Keratinocyte (primary cell): ENCODE measurements around the gene GAD2. TPM values are rescaled to one million over a fixed set of nuclear protein-coding genes. Genes with fewer than 3 reads are reported as not detected.

ENCODE experiments used
- DNase-seq: peaks from one replicate; pipeline ENCODE4 v3.0.0-alpha.2; 2011; ENCODE audit warnings: low read depth, missing footprints, low spot score
- FAIRE-seq: peaks from 2 replicates; lab custom pipeline; 2011; peaks lifted over from hg19 to GRCh38; lab: Jason Lieb, UNC
- H2AFZ ChIP-seq: 2 replicates; pipeline ENCODE4 v1.6.0; 2012; ENCODE audit warnings: low read length, control low read depth, inconsistent platforms; ENCODE audit not compliant: control insufficient read depth
- H3K27ac ChIP-seq: 2 replicates; pipeline ENCODE4 v1.5.1; 2011; ENCODE audit warnings: low read length; ENCODE audit not compliant: control insufficient read depth, insufficient read depth
- H3K27me3 ChIP-seq: 3 replicates; pipeline ENCODE4 v1.6.0; 2011; ENCODE audit warnings: low read length; ENCODE audit not compliant: control insufficient read depth, insufficient read depth; ENCODE audit errors: extremely low read depth
- H3K36me3 ChIP-seq, 2 experiments: 2 replicates in 1 of 2; 3 replicates in 1 of 2; pipeline ENCODE4 v1.5.1; 2011; ENCODE audit warnings: low read length in 2 of 2, mild to moderate bottlenecking in 1 of 2; ENCODE audit not compliant: control insufficient read depth in 2 of 2, insufficient read depth in 2 of 2; ENCODE audit errors: extremely low read depth in 1 of 2
- H3K4me1 ChIP-seq: 3 replicates; pipeline ENCODE4 v1.5.1; 2011; ENCODE audit warnings: low read length; ENCODE audit not compliant: control insufficient read depth, insufficient read depth; ENCODE audit errors: extremely low read depth
- H3K4me2 ChIP-seq: 3 replicates; pipeline ENCODE4 v1.6.0; 2011; ENCODE audit warnings: low read depth, low read length; ENCODE audit not compliant: control insufficient read depth, insufficient read depth; ENCODE audit errors: extremely low read depth
- H3K4me3 ChIP-seq, 3 experiments: fragments of 200-600 bp in 1 of 3; sonication (generic) in 1 of 3; 2 replicates in 2 of 3; 3 replicates in 1 of 3; pipeline ENCODE4 v1.5.1; 2011 to 2016; ENCODE audit warnings: low read length in 3 of 3, mild to moderate bottlenecking in 3 of 3, control low read depth in 2 of 3, inconsistent platforms in 1 of 3, low read depth in 1 of 3, mixed read lengths in 1 of 3, mixed run types in 1 of 3, moderate library complexity in 1 of 3; ENCODE audit not compliant: control insufficient read depth in 2 of 3, insufficient read depth in 2 of 3; ENCODE audit errors: extremely low read depth in 1 of 3
- H3K79me2 ChIP-seq: 2 replicates; pipeline ENCODE4 v1.6.0; 2012; ENCODE audit warnings: low read length; ENCODE audit not compliant: control insufficient read depth, insufficient read depth
- H3K9ac ChIP-seq: 3 replicates; pipeline ENCODE4 v1.6.0; 2011; ENCODE audit warnings: low read length; ENCODE audit not compliant: control insufficient read depth, insufficient read depth; ENCODE audit errors: extremely low read depth
- H3K9me1 ChIP-seq: 3 replicates; pipeline ENCODE4 v1.6.0; 2011; ENCODE audit warnings: low read length; ENCODE audit not compliant: control insufficient read depth, insufficient read depth; ENCODE audit errors: extremely low read depth
- H3K9me3 ChIP-seq: 2 replicates; pipeline ENCODE4 v1.5.1; 2012; ENCODE audit warnings: low read depth, low read length; ENCODE audit not compliant: control insufficient read depth
- H4K20me1 ChIP-seq: 3 replicates; pipeline ENCODE4 v1.6.0; 2011; ENCODE audit warnings: low read length; ENCODE audit not compliant: control insufficient read depth, insufficient read depth; ENCODE audit errors: extremely low read depth
- CTCF ChIP-seq, 3 experiments: IDR thresholded peaks in 1 of 3; conservative IDR thresholded peaks in 1 of 3; optimal IDR thresholded peaks in 1 of 3; 2 replicates in 2 of 3; 3 replicates in 1 of 3; pipeline versions ENCODE3 to v1.5.1; 2011; ENCODE audit warnings: low read length in 3 of 3, mild to moderate bottlenecking in 3 of 3, moderate library complexity in 2 of 3, control low read depth in 1 of 3, inconsistent platforms in 1 of 3; ENCODE audit not compliant: insufficient read depth in 2 of 3; ENCODE audit errors: extremely low read depth in 1 of 3
- EZH2 ChIP-seq: IDR thresholded peaks from one replicate; pipeline ENCODE4 v1.6.1; 2012; ENCODE audit warnings: inconsistent platforms, mild to moderate bottlenecking, low read length, moderate library complexity
- dilution Hi-C: fragments of 300-500 bp; cut with MboI; formaldehyde crosslinking; loops from one replicate; pipeline ENCODE4 v1.7.0; 2020; ENCODE audit warnings: low sequenced_read_pairs; ENCODE audit not compliant: extremely low pct_ligation_motif_present
- polyA plus RNA-seq, 5 experiments: library from polyadenylated mRNA; depleted of rRNA in 3 of 5; stranded (reverse) in 3 of 5; stranded (forward) in 1 of 5; unstranded in 1 of 5; fragments of >200 nt; gene quantifications; 1 replicate in 1 of 5; 2 replicates in 3 of 5; 3 replicates in 1 of 5; pipeline versions ENCODE4 v1.2.1 to v1.2.3, GENCODE V29; 2011 to 2012; ENCODE audit warnings: missing spikeins in 2 of 5, low read depth in 1 of 5, low replicate concordance in 1 of 5

GAD2 gene
- polyA plus RNA-seq, 1 donor (not counting 4 experiments of a cell fraction or from before 2014, with no cell fraction given), result not detected

GRCh38 chr10:26219676-26220075 lies 3.1 kb downstream of the GAD2 start:
- TF ChIP-seq EZH2 (no peak), CTCF (optimal IDR thresholded peaks at IDR 0.05 in 1 of 3, IDR thresholded peaks at IDR 0.05 in 1 of 3, conservative IDR thresholded peaks at IDR 0.05 in 1 of 3; ENCODE audit: extremely low read depth in 1 of 3, insufficient read depth in 2 of 3, low read length in 3 of 3) (no peak)
- Histone ChIP-seq H3K27ac (no peak overlapping the region), H3K9me1 (no peaks in the 10 kb centered on the region), H3K9ac (no peak overlapping the region), H2AFZ (no peak overlapping the region), H3K9me3 (no peaks in the 10 kb centered on the region), H3K79me2 (no peaks in the 10 kb centered on the region), H3K4me2 (no peak overlapping the region), H3K4me3 (no peak overlapping the region), H3K27me3 (peaks cover 44% of the 10 kb centered on the region), H3K4me1 (no peaks in the 10 kb centered on the region), H3K36me3 (no peaks in the 10 kb centered on the region), H4K20me1 (no peaks in the 10 kb centered on the region)
- dilution Hi-C loops, result no loop called here
- DNase-seq, result no peak
- FAIRE-seq, result no peak

- TF ChIP-seq EZH2 (no peak), CTCF (optimal IDR thresholded peaks at IDR 0.05 in 1 of 3, IDR thresholded peaks at IDR 0.05 in 1 of 3, conservative IDR thresholded peaks at IDR 0.05 in 1 of 3; ENCODE audit: extremely low read depth in 1 of 3, insufficient read depth in 2 of 3, low read length in 3 of 3) (no peak)
- no peak for FAIRE-seq
- no peaks in the 10 kb centered on the region for H3K9me1 ChIP-seq
- no peaks in the 10 kb centered on the region for H4K20me1 ChIP-seq
- no peak for DNase-seq
- H3K4me2 ChIP-seq, result no peak overlapping the region
- H2AFZ ChIP-seq, result no peak overlapping the region
- no peaks in the 10 kb centered on the region for H3K9me3 ChIP-seq
- peaks cover 32% of the 10 kb centered on the region for H3K27me3 ChIP-seq
- H3K9ac ChIP-seq, result no peak overlapping the region
- H3K27ac ChIP-seq, result no peak overlapping the region
- H3K4me3 ChIP-seq, result no peak overlapping the region
- H3K4me1 ChIP-seq, result no peaks in the 10 kb centered on the region
- no peaks in the 10 kb centered on the region for H3K79me2 ChIP-seq
- no peaks in the 10 kb centered on the region for H3K36me3 ChIP-seq
- dilution Hi-C loops, result no loop called here
These were observed 4.3 kb downstream of the GAD2 start for GRCh38 chr10:26220901-26221300.
